CD4-positive, CD25-positive, alpha-beta regulatory T cell (primary cell): ENCODE data around the gene CDK8. TPM values are rescaled to one million over a fixed set of nuclear protein-coding genes. Genes with fewer than 3 reads are reported as not detected.
A peak's percentile ranks its signal among the peaks of the same experiment; 100 is the strongest.

ENCODE experiments used
- ATAC-seq, 2 donors: fragments of 150-1000 bp; cut with Tn5 transposase; one replicate each; pipeline ENCODE4 v1.10.0; 2021; ENCODE audit warnings: low read depth in 2 of 2, moderate number of reproducible peaks in 2 of 2, moderate library complexity in 1 of 2
- DNase-seq, 3 donors: peaks; one replicate each; pipeline versions ENCODE4 v3.0.0 to v3.0.0-alpha.2; 2012 to 2022; ENCODE audit warnings: mixed read lengths in 1 of 3
- H3K27ac ChIP-seq: one replicate; pipeline ENCODE4 v1.7.0; 2013; ENCODE audit warnings: mild to moderate bottlenecking, low read length; ENCODE audit not compliant: insufficient read depth, poor library complexity, severe bottlenecking
- H3K27me3 ChIP-seq: one replicate; pipeline ENCODE4 v1.7.0; 2013; ENCODE audit warnings: low read length; ENCODE audit not compliant: control insufficient read depth, insufficient read depth
- H3K36me3 ChIP-seq: one replicate; pipeline ENCODE4 v1.7.0; 2013; ENCODE audit warnings: mild to moderate bottlenecking, low read length, moderate library complexity; ENCODE audit not compliant: control insufficient read depth, insufficient read depth
- H3K4me1 ChIP-seq: 2 replicates; pipeline ENCODE4 v1.7.0; 2013; ENCODE audit warnings: mild to moderate bottlenecking, low read length; ENCODE audit not compliant: insufficient read depth, control insufficient read depth, poor library complexity, severe bottlenecking
- H3K4me3 ChIP-seq: one replicate; pipeline ENCODE4 v1.7.0; 2013; ENCODE audit warnings: low read depth, mild to moderate bottlenecking, low read length, moderate library complexity
- H3K9me3 ChIP-seq, 2 experiments: 1 replicate in 1 of 2; 2 replicates in 1 of 2; pipeline ENCODE4 v1.7.0; 2013; ENCODE audit warnings: low read length in 2 of 2, mild to moderate bottlenecking in 1 of 2, moderate library complexity in 1 of 2; ENCODE audit not compliant: control insufficient read depth in 2 of 2
- H3K27ac Mint-ChIP-seq, 3 donors: one replicate each; pipeline ENCODE4 v1.8.0; 2020 to 2022; ENCODE audit warnings: mild to moderate bottlenecking in 3 of 3, mixed read lengths in 3 of 3, moderate library complexity in 2 of 3
- H3K27me3 Mint-ChIP-seq: one replicate; pipeline ENCODE4 v1.8.0; 2022; ENCODE audit warnings: mild to moderate bottlenecking, mixed read lengths
- H3K36me3 Mint-ChIP-seq: one replicate; pipeline ENCODE4 v1.8.0; 2020; ENCODE audit warnings: mixed read lengths
- H3K4me1 Mint-ChIP-seq, 4 donors: one replicate each; pipeline ENCODE4 v1.8.0; 2020 to 2022; ENCODE audit warnings: mixed read lengths in 4 of 4, mild to moderate bottlenecking in 1 of 4
- H3K4me3 Mint-ChIP-seq, 4 donors: one replicate each; pipeline ENCODE4 v1.8.0; 2020 to 2022; ENCODE audit warnings: mild to moderate bottlenecking in 4 of 4, mixed read lengths in 4 of 4, moderate library complexity in 3 of 4
- H3K9me3 Mint-ChIP-seq, 7 donors: one replicate each; pipeline ENCODE4 v1.8.0; 2020 to 2022; ENCODE audit warnings: mixed read lengths in 7 of 7, mild to moderate bottlenecking in 3 of 7, moderate library complexity in 2 of 7
- polyA plus RNA-seq, 4 donors: library from polyadenylated mRNA; unstranded; fragments of 300-500 nt; fragmentation: Illumina TruSeq; gene quantifications; one replicate each; pipeline ENCODE4 v1.2.3, GENCODE V29; 2021
- total RNA-seq: library from RNA; stranded (reverse); gene quantifications from one replicate; pipeline ENCODE4 v1.2.3, GENCODE V29; 2022

The CDK8 gene
- total and polyA plus RNA-seq, 5 donors from 2014 or later = 4.0 to 10.1 (median 4.7) TPM

GRCh38 chr13:26221399-26221720, 32.6 kb upstream of the CDK8 start:
- Histone ChIP-seq H3K4me3 (peak overlapping the region; percentile 96), H3K27me3 (no peaks in the 10 kb centered on the region), H3K36me3 (peaks cover 29% of the 10 kb centered on the region), H3K27ac (peak overlapping the region; percentile 95), H3K9me3 (no peaks in the 10 kb centered on the region), H3K4me1 (peaks cover 31% of the 10 kb centered on the region)
- Mint-ChIP-seq H3K36me3 (peaks cover 20% of the 10 kb centered on the region), H3K27me3 (peaks cover 12% of the 10 kb centered on the region), H3K4me1 (peaks cover 24 to 45% (median 38%) of the 10 kb centered on the region in 4 donors), H3K9me3 (peaks cover 0 to 6% (median 0%) of the 10 kb centered on the region in 7 donors), H3K27ac (peak overlapping the region; percentile 97 to 100 (median 100)), H3K4me3 (peak overlapping the region; percentile 98 to 100 (median 99))
- peak; percentile 1 to 6 for ATAC-seq
- DNase-seq = no peak

DNA sequence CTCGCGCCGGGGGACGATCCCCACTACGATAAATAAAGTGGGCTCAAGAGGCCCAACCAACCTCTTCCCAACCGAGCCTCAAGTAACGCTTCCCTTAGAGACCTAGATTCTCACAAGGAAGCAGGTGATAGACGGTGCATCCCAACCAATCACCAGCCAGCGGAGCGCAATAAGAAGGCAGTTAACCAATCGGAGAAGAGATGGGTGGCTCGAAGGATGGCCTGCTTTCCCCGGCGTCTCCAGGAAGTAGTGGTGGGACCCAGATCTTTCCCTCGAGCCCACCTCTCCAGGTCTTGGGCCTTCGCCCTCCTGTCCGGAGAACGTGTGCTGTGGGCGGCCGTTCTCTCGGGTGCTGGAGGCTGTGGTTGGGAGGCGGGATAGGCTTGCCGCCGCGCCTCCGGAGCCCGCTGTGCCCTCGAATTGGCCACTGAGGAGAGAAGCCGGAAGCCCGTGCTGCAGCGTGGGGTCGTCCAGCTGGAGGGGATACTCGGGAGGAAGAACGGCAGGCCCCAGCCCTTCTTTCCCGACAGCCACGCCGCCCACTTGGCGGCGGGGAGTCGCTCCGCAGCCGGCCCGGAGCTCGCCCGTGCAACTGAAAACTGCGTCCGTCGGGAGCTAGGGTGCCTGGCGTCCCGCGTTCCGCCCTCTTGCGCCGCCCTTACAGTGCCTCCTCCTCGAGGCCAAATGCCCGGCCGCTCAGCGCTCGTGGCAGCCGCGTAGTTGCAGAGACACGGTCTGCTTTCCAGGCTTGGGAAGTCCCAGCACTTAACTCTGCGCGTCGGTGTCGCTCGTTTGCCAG, 32.0 kb upstream of the CDK8 start, which contains the start of gene RNF6:
RNF6 (minus strand) TSS at position 594 of the 799 bp plus-strand sequence. CDS start 2,665 bp downstream, outside the sequence.
- ATAC-seq = peak; percentile 95 to 97
- Mint-ChIP-seq H3K27me3 (peaks cover 12% of the 10 kb centered on the region), H3K36me3 (peaks cover 18% of the 10 kb centered on the region)

DNA sequence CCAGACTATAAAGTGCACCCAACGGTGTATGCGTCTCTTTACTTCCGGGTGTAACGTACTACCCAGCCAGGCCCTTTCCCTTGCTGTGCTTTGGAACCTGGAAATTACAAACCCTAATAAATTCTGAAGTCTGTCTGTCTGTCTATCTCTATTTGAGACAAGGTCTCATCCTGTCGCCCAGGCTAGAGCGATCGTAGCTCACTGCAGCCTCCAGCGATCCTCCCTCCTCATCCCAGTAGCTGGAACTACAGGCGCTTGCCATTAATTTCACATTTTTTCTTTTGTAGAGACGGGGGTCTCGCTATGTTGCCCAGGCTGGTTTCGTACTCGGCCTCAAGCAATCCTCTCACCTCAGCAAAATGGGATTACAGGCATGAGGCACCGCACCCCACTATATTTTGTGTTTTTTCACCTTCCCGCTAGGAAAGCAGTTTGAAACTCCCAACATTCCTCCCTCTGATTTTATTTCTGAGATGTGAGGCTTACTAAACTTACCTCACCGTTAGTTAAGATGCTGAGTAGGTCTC, 31.3 kb upstream of the CDK8 start:
- DNase-seq = no peak
- H3K36me3 Mint-ChIP-seq = peaks cover 13% of the 10 kb centered on the region
- H3K4me1 ChIP-seq = peaks cover 31% of the 10 kb centered on the region
- H3K4me1 Mint-ChIP-seq = peaks cover 24 to 43% (median 34%) of the 10 kb centered on the region in 4 donors
- ATAC-seq = peak; percentile 41 to 46
- H3K27me3 Mint-ChIP-seq = peaks cover 12% of the 10 kb centered on the region
- H3K4me3 ChIP-seq = peak overlapping the region; percentile 96
- H3K27ac Mint-ChIP-seq = peak overlapping the region; percentile 97 to 100 (median 100)
- peak overlapping the region; percentile 98 to 100 (median 99) for H3K4me3 Mint-ChIP-seq
- peaks cover 1% of the 10 kb centered on the region for H3K27me3 ChIP-seq
- H3K27ac ChIP-seq = peak overlapping the region; percentile 95
- no peaks in the 10 kb centered on the region for H3K9me3 ChIP-seq
- peaks cover 21% of the 10 kb centered on the region for H3K36me3 ChIP-seq
- peaks cover 0 to 6% (median 0%) of the 10 kb centered on the region in 7 donors for H3K9me3 Mint-ChIP-seq

More for the DNA sequence above, 32.0 kb upstream of the CDK8 start, which contains the start of gene RNF6:
- peak; percentile 86 to 97 (median 91) for DNase-seq
- H3K4me3 ChIP-seq = peak within 1 kb of the TSS; percentile 96
- Mint-ChIP-seq H3K4me3 (peak within 1 kb of the TSS; percentile 98 to 100 (median 99)), H3K9me3 (peaks cover 0 to 6% (median 0%) of the 10 kb centered on the region in 7 donors), H3K4me1 (peaks cover 24 to 44% (median 37%) of the 10 kb centered on the region in 4 donors), H3K27ac (peak within 1 kb of the TSS; percentile 97 to 100 (median 100))
- H3K36me3 ChIP-seq = peaks cover 27% of the 10 kb centered on the region
- H3K9me3 ChIP-seq = no peaks in the 10 kb centered on the region
- peaks cover 31% of the 10 kb centered on the region for H3K4me1 ChIP-seq
- H3K27ac ChIP-seq = peak within 1 kb of the TSS; percentile 95
- peaks cover under 1% of the 10 kb centered on the region for H3K27me3 ChIP-seq

GRCh38 chr13:26225896-26226617, 27.9 kb upstream of the CDK8 start:
- Histone ChIP-seq H3K4me3 (no peak overlapping the region), H3K36me3 (no peaks in the 10 kb centered on the region), H3K27ac (no peak overlapping the region), H3K4me1 (peaks cover 3% of the 10 kb centered on the region), H3K9me3 (no peaks in the 10 kb centered on the region), H3K27me3 (peaks cover 4% of the 10 kb centered on the region)
- no peak overlapping the region for H3K4me3 Mint-ChIP-seq
- no peak for DNase-seq
- peaks cover 0 to 6% (median 0%) of the 10 kb centered on the region in 7 donors for H3K9me3 Mint-ChIP-seq
- ATAC-seq = no peak
- H3K36me3 Mint-ChIP-seq = peaks cover 4% of the 10 kb centered on the region
- peaks cover 12% of the 10 kb centered on the region for H3K27me3 Mint-ChIP-seq
- H3K27ac Mint-ChIP-seq = no peak overlapping the region
- H3K4me1 Mint-ChIP-seq = peaks cover 8 to 19% (median 16%) of the 10 kb centered on the region in 4 donors

DNA sequence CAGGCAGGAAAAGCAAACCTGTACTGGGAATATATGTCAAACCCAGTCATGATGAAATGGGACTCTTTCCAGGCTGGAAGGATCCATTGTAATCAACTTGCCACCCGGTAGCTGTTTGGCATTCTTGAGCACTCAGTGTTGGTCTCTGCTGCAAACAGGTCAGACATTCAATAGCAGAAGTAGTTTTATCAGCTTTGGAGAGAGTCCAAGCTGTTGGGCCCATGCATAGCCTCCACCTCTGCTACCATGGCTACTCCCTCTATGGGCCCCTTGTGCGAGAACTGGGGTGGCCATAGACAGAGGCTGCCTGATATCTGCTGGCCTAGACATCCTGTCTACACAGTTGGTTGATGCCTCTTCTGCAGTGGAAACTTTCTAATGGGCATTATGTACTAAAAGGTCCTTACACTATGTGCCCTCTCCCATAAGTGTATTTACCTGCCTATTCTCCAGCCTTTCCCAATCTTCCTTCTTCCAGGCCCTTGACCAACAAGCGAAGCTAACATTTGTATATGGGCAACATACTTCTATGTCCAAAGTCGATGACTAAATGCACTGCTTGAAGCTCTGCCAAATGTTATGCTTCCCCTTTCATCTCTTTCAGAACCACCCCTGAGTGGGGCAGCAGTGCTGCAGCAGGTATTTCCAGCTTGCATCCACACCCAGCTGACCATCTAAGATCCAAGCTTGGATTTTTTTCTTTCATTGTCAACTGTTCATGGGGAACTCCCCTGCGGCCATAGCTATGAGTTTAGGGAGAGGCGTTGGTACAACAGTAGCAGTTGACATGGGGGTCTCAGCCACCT, 26.6 kb upstream of the CDK8 start:
- H3K9me3 ChIP-seq = no peaks in the 10 kb centered on the region
- H3K27me3 ChIP-seq = peaks cover 6% of the 10 kb centered on the region
- peaks cover 8 to 11% (median 9%) of the 10 kb centered on the region in 4 donors for H3K4me1 Mint-ChIP-seq
- DNase-seq (no peak), ATAC-seq (no peak)
- H3K27ac ChIP-seq = no peak overlapping the region
- H3K36me3 ChIP-seq = no peaks in the 10 kb centered on the region
- H3K27ac Mint-ChIP-seq = no peak overlapping the region
- H3K9me3 Mint-ChIP-seq = peaks cover 0 to 6% (median 0%) of the 10 kb centered on the region in 7 donors
- no peaks in the 10 kb centered on the region for H3K4me1 ChIP-seq
- no peaks in the 10 kb centered on the region for H3K36me3 Mint-ChIP-seq
- no peak overlapping the region for H3K4me3 ChIP-seq
- no peak overlapping the region for H3K4me3 Mint-ChIP-seq
- peaks cover 6% of the 10 kb centered on the region for H3K27me3 Mint-ChIP-seq

GRCh38 chr13:26228096-26228495, 25.8 kb upstream of the CDK8 start:
- ATAC-seq (no peak), DNase-seq (no peak)
- H3K4me1 Mint-ChIP-seq = peaks cover 3 to 5% (median 4%) of the 10 kb centered on the region in 4 donors
- H3K36me3 Mint-ChIP-seq = no peaks in the 10 kb centered on the region
- peaks cover 6% of the 10 kb centered on the region for H3K27me3 ChIP-seq
- no peak overlapping the region for H3K27ac ChIP-seq
- no peaks in the 10 kb centered on the region for H3K36me3 ChIP-seq
- no peak overlapping the region for H3K27ac Mint-ChIP-seq
- no peaks in the 10 kb centered on the region for H3K4me1 ChIP-seq
- peaks cover 6% of the 10 kb centered on the region for H3K27me3 Mint-ChIP-seq
- H3K9me3 ChIP-seq = no peaks in the 10 kb centered on the region
- no peak overlapping the region for H3K4me3 ChIP-seq
- H3K9me3 Mint-ChIP-seq = peaks cover 0 to 4% (median 0%) of the 10 kb centered on the region in 7 donors
- no peak overlapping the region for H3K4me3 Mint-ChIP-seq

GRCh38 chr13:26229080-26229615, 24.8 kb upstream of the CDK8 start:
- no peaks in the 10 kb centered on the region for H3K4me1 ChIP-seq
- peak overlapping the region in 1 of 4 donors; percentile 8 for H3K4me3 Mint-ChIP-seq
- H3K4me3 ChIP-seq = no peak overlapping the region
- no peak overlapping the region for H3K27ac Mint-ChIP-seq
- ATAC-seq (no peak), DNase-seq (no peak)
- H3K27ac ChIP-seq = no peak overlapping the region
- no peaks in the 10 kb centered on the region for H3K9me3 ChIP-seq
- no peaks in the 10 kb centered on the region for H3K4me1 Mint-ChIP-seq
- no peaks in the 10 kb centered on the region for H3K36me3 ChIP-seq
- peaks cover 0 to 4% (median 0%) of the 10 kb centered on the region in 7 donors for H3K9me3 Mint-ChIP-seq
- peaks cover 6% of the 10 kb centered on the region for H3K27me3 ChIP-seq
- H3K27me3 Mint-ChIP-seq = peaks cover 9% of the 10 kb centered on the region
- H3K36me3 Mint-ChIP-seq = no peaks in the 10 kb centered on the region
